GM18520 (cell line): Measurements from ENCODE around the gene XRCC6.
A peak's percentile ranks its signal among the peaks of the same experiment; 100 is the strongest.
"Not testable (repeated sequence)": the region's sequence is repeated elsewhere in the genome, so short reads cannot be mapped to it uniquely, and the experiment has no call there.

Experiments used
- ATAC-seq: cut with Tn5 transposase; IDR thresholded peaks from one replicate; pipeline ENCODE4 v1.9.1; 2021; ENCODE audit not compliant: unreplicated experiment

Gene XRCC6

GRCh38 chr22:41648432-41648831 is 27.3 kb downstream of the XRCC6 start:
- ATAC-seq, result no peak

GRCh38 chr22:41650229-41650628 is 29.1 kb downstream of the XRCC6 start:
- no peak for ATAC-seq

- ATAC-seq, result no peak
Observed at GRCh38 chr22:41650821-41651220, 29.7 kb downstream of the XRCC6 start.

DNA sequence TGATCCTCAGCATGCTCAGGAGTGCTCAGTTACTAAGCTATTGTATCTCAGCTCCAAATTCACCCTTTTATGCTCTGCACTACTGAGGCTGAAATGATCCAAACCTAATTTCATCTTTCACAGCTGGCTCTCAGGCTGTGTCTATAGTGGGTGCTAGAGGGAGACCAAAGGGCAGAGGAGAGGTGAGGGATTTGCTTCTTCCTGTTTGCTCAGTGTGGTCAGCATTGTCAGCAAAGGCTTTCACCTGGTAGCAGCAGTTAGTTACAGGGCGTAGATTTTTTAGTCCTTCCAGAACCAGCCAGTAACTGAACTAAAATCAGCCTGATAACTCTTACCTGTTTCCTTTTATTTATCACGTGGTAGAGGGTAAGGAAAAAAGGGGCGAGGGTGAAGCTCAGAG is 33.2 kb downstream of the XRCC6 start:
- no peak for ATAC-seq

- ATAC-seq, result no peak
Observed at GRCh38 chr22:41656556-41656955, 35.5 kb downstream of the XRCC6 start.

GRCh38 chr22:41657709-41658108 is 36.6 kb downstream of the XRCC6 start:
- no peak for ATAC-seq

DNA sequence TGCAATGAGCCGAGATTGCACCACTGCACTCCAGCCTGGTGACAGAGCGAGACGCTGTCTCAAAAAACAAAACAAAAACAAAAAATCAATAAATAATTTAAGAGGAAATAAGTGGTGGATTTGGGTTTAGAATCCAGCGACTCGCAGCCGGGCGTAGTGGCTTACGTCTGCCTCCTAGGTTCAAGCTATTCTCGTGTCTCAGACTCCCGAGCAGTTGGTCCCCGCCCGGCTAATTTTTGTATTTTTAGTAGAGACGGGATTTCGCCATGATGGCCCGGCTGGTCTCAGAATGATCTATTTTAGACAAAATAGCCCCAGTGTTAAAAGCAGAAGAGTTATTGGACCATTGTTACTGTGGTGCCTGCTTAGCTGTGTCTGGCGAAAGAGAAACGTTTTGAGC is 37.8 kb downstream of the XRCC6 start:
- no peak for ATAC-seq

DNA sequence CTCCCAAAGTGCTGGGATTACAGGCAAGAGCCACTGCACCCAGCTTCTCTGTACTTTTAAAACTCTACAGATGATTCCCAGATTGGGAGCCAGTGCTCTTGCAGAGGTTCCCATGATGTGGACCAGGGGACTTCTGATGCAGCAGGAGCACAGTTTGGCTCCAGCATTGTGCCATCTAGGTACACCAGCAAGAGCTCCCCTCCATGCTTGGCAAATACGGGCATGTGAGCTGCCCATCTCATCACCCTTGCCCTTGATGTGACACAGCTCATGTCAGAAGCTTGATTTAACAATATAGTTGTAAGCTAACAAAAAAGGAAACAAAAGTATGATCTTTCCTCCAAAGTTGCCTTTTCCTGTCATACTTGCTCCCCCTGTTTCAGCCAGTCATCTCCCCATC is 38.8 kb downstream of the XRCC6 start:
- ATAC-seq, result no peak

DNA sequence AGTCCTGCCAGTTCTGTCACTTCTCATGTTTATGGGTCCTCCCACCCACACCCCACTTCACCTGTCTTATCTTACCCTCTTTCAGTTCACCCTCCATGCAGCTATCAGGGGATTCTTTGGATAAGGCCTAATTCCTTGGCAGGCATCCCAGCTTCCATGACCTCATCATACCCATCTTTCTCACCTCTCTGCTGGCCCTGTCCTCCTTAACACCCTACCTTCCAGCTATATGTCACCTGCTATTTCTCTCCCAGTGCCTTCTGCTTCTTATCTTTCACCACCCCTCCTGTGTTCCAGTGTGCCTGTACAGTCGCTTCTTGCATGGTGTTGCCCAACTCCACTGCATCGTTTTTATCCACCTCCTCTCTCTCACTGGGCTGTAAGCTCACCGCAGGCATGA is 39.3 kb downstream of the XRCC6 start:
- no peak for ATAC-seq

DNA sequence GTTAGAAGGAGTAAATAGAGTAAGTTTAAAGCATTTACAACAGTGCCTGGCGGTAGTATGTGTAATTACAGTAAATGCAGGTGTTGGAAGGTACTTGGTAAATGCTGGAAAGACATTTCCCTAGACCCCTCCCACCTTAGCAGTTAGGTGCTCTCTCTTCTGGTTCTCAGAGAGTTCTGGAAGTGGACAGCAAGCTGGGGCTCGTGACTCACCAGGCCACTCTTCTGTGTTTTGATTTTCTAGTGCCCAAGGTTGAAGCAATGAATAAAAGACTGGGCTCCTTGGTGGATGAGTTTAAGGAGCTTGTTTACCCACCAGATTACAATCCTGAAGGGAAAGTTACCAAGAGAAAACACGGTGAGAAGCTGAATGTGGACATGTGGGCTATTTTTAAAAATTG is 40.0 kb downstream of the XRCC6 start:
- no peak for ATAC-seq

DNA sequence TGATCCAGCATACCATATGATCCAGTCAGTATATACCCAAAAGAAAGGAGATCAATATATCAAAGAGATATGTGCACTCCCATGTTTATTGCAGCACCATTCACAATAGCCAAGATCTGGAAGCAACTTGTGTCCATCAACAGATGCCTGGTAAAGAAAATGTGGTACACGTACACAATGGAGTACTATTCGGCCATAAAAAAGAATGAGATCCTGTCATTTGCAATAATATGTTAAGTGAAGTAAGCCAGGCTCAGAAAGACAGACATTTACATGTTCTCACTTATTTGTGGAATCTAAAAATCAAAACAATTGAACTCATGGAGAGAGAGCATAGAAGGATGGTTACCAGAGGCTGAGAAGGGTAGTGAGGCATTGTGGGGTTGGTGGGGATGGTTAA is 40.6 kb downstream of the XRCC6 start:
- no peak for ATAC-seq

DNA sequence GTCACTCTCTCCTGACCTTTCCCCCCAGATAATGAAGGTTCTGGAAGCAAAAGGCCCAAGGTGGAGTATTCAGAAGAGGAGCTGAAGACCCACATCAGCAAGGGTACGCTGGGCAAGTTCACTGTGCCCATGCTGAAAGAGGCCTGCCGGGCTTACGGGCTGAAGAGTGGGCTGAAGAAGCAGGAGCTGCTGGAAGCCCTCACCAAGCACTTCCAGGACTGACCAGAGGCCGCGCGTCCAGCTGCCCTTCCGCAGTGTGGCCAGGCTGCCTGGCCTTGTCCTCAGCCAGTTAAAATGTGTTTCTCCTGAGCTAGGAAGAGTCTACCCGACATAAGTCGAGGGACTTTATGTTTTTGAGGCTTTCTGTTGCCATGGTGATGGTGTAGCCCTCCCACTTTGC is 42.5 kb downstream of the XRCC6 start:
- not testable (repeated sequence) for ATAC-seq

GRCh38 chr22:41664490-41664889 is 43.4 kb downstream of the XRCC6 start:
- no peak for ATAC-seq

GRCh38 chr22:41664951-41665350 is 43.9 kb downstream of the XRCC6 start:
- no peak for ATAC-seq

GRCh38 chr22:41668971-41669911 is 48.1 kb downstream of the XRCC6 start:
- ATAC-seq, result no peak

DNA sequence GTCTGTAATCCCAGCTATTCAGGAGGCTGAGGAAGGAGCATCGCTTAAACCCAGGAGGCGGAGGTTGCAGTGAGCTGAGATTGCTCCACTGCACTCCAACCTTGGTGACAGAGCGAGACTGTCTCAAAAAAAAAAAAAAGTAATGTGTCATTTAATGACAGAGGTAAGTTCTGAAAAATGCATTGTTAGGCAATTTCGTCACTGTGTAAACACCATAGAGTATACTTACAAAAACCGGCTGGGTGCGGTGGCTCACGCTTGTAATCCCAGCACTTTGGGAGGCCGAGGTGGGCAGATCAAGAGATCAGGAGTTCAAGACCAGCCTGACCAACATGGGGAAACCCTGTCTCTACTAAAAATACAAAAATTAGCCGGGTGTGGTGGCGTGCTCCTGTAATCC is 51.0 kb downstream of the XRCC6 start:
- not testable (repeated sequence) for ATAC-seq

DNA sequence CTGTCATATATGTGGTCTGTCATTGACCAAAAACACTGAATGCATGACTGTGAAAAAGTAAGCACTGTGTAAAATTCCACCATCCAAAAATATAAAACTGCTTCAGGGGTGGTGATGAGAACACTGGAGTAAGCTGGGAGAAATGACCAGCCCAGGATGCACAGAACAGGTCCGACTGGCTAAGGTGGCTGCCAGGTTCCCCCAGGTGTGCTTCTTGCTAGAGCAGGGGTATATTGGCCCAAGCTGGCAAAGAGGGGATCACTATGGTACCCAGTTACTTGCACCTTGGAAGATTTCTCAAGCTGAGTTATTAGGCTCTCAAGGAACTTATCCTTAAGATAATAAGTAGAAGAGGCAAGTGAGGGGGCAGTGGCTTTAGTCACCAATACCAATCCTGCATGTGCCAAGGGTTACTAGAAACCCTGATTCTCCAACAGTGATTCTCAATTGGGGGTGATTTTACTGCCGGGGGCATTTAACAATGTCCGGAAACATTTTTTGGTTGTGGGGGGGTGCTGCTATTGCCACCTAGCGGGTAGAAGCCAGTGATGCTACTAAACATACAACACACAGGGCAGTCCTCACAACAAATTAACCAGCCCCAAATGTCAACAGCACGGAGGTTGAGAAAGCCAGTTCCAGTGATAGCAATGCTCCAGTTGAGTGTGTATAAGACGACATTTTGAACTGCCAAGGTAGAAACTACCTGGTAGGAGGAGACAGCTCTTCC is 51.9 kb downstream of the XRCC6 start:
- no peak for ATAC-seq

DNA sequence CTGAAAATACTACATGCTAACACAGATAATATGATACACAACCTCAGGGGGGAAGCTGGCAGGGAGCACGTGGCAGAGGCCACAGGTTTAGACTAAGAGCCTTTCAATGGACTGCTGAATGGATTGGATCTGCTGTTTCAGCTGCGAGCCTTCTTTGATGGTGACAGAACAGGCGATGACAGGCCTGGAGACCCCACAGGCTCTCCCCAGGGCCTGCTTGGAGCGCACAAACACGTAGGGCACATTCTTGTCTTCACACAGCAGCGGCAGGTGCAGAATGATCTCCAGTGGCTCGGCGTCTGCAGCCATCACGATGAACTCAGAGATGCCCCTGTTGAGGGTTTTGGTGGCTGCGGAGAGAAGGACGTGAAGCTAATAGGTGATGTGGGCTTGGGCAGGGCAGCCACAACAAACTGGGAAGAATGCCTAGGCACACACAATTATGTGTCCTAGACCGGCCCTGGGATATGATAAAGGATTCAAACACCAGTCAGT is 53.8 kb downstream of the XRCC6 start:
- ATAC-seq, result no peak

DNA sequence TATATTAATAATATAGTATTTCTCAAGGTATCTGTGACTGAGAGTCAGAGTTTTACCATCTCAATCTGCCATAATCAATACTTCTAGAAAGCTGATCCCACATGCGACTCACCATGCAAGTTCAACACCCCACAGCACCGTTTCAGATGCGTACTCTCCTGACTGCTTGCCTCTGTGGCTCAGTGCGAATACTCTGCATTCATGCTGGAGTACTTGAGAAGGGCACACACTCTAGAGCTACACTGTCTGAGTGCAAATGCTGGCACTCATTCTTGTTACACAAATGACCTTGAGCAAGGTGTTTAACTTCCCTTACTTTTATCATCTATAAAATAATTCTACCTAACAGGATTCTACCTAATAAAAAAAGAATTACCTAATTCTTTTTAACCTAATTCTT is 55.0 kb downstream of the XRCC6 start:
- ATAC-seq, result no peak

- ATAC-seq, result no peak
Observed at GRCh38 chr22:41681616-41682015, 60.5 kb downstream of the XRCC6 start.

- peak; percentile 71 for ATAC-seq
Observed at GRCh38 chr22:41682033-41682807, 61.1 kb downstream of the XRCC6 start.
